Measurements from ENCODE around the gene VPS45. TPM values are rescaled to one million over a fixed set of nuclear protein-coding genes. Genes with fewer than 3 reads are reported as not detected.

The VPS45 gene
- total and polyA plus RNA-seq, 2 of the 8 experiments (the other 6 are each of a cell fraction or from before 2014, with no cell fraction given), result 19.1 to 27.6 TPM

GRCh38 chr1:150024156-150024555 is 43.4 kb upstream of the VPS45 start (continued):
- no peak for TF ChIP-seq CHD7 (IDR thresholded peaks at IDR 0.05; ENCODE audit: insufficient replicate concordance, low read length)
- no peak for TF ChIP-seq POU5F1 (IDR thresholded peaks at IDR 0.05; ENCODE audit: low read depth, low read length)
- no peak for TF ChIP-seq RAD21 (IDR thresholded peaks at IDR 0.05 in 1 of 2, conservative IDR thresholded peaks at IDR 0.05 in 1 of 2; ENCODE audit: low read depth in 2 of 2, low read length in 2 of 2)
- TF ChIP-seq SIX5 (IDR thresholded peaks at IDR 0.05; ENCODE audit: low read depth, low read length), result no peak
- no peak for TF ChIP-seq CEBPB (IDR thresholded peaks at IDR 0.05; ENCODE audit: low read depth, low read length)
- no peak for TF ChIP-seq YY1 (IDR thresholded peaks at IDR 0.05; ENCODE audit: low read depth, low read length)
- TF ChIP-seq JUND (IDR thresholded peaks at IDR 0.05; ENCODE audit: low read length), result no peak
- TF ChIP-seq KDM1A (IDR thresholded peaks at IDR 0.05; ENCODE audit: borderline replicate concordance, low read length), result no peak
- no peak for TF ChIP-seq HDAC2 (IDR thresholded peaks at IDR 0.05; ENCODE audit: borderline replicate concordance in 1 of 2, low read depth in 2 of 2, low read length in 2 of 2)
- no peak for TF ChIP-seq HDAC6 (IDR thresholded peaks at IDR 0.05; ENCODE audit: low read depth, low read length)
- TF ChIP-seq CBX5 (IDR thresholded peaks at IDR 0.05; ENCODE audit: low read depth, low read length), result no peak

Data from H1 (cell line).